ENCODE results near the gene TEX36. TPM values are rescaled to one million over a fixed set of nuclear protein-coding genes. Genes with fewer than 3 reads are reported as not detected.

Gene TEX36
- total RNA-seq, 3 donors from 2014 or later (not counting 1 experiment from before 2014, with no cell fraction given), result not detected

GRCh38 chr10:125711110-125711750 lies 28.3 kb upstream of the TEX36 start:
- H3K9me3 Mint-ChIP-seq, result peaks cover 3 to 7% of the 10 kb centered on the region in 2 donors
- WGBS (ENCODE audit: insufficient coverage), result 73% methylated on average over 3 of the region's 3 CpGs
- intact Hi-C loops (cut with micrococcal nuclease), result no loop called here
- Histone ChIP-seq H3K27me3 (ENCODE audit: control insufficient read depth, insufficient read depth, low read length) (no peaks in the 10 kb centered on the region), H3K4me1 (ENCODE audit: control insufficient read depth, insufficient read depth, low read length) (no peaks in the 10 kb centered on the region), H3K4me3 (ENCODE audit: low read length) (no peak overlapping the region), H3K27ac (ENCODE audit: low read length) (no peak overlapping the region), H3K9me3 (ENCODE audit: control insufficient read depth, insufficient read depth, low read length) (peaks cover 11% of the 10 kb centered on the region), H3K36me3 (ENCODE audit: control insufficient read depth, insufficient read depth, low read length) (no peaks in the 10 kb centered on the region)
- no peak for ATAC-seq
- DNase-seq, result no peak
- peaks cover 7% of the 10 kb centered on the region for H3K36me3 Mint-ChIP-seq
- H3K4me3 Mint-ChIP-seq, result no peak overlapping the region
- TF ChIP-seq CTCF (IDR thresholded peaks at IDR 0.05), result no peak
- H3K4me1 Mint-ChIP-seq, result peaks cover 7 to 16% of the 10 kb centered on the region in 2 donors
- no peak overlapping the region for H3K27ac Mint-ChIP-seq
- H3K27me3 Mint-ChIP-seq (ENCODE audit: low read depth in 2 of 2), result peaks cover 0 to under 1% of the 10 kb centered on the region in 2 donors

GRCh38 chr10:125709553-125710474 lies 26.9 kb upstream of the TEX36 start:
- DNase-seq, result no peak
- TF ChIP-seq CTCF (IDR thresholded peaks at IDR 0.05), result no peak
- Mint-ChIP-seq H3K27ac (no peak overlapping the region), H3K9me3 (peaks cover 3 to 7% of the 10 kb centered on the region in 2 donors), H3K36me3 (peaks cover 7% of the 10 kb centered on the region), H3K4me1 (peaks cover 7 to 16% of the 10 kb centered on the region in 2 donors), H3K27me3 (ENCODE audit: low read depth in 2 of 2) (peaks cover 0 to 2% of the 10 kb centered on the region in 2 donors), H3K4me3 (peak overlapping the region; percentile 17)
- Histone ChIP-seq H3K4me1 (ENCODE audit: control insufficient read depth, insufficient read depth, low read length) (no peaks in the 10 kb centered on the region), H3K27me3 (ENCODE audit: control insufficient read depth, insufficient read depth, low read length) (no peaks in the 10 kb centered on the region), H3K9me3 (ENCODE audit: control insufficient read depth, insufficient read depth, low read length) (peaks cover 11% of the 10 kb centered on the region), H3K4me3 (ENCODE audit: low read length) (no peak overlapping the region), H3K36me3 (ENCODE audit: control insufficient read depth, insufficient read depth, low read length) (no peaks in the 10 kb centered on the region), H3K27ac (ENCODE audit: low read length) (no peak overlapping the region)
- WGBS (ENCODE audit: insufficient coverage), result 47% methylated on average over 11 of the region's 12 CpGs
- intact Hi-C loops (cut with micrococcal nuclease), result no loop called here
- ATAC-seq, result peak in 1 of 3 donors; percentile 29

- Histone ChIP-seq H3K27me3 (ENCODE audit: control insufficient read depth, insufficient read depth, low read length) (no peaks in the 10 kb centered on the region), H3K9me3 (ENCODE audit: control insufficient read depth, insufficient read depth, low read length) (peaks cover 11% of the 10 kb centered on the region), H3K4me1 (ENCODE audit: control insufficient read depth, insufficient read depth, low read length) (no peaks in the 10 kb centered on the region), H3K4me3 (ENCODE audit: low read length) (no peak overlapping the region), H3K27ac (ENCODE audit: low read length) (no peak overlapping the region), H3K36me3 (ENCODE audit: control insufficient read depth, insufficient read depth, low read length) (no peaks in the 10 kb centered on the region)
- TF ChIP-seq CTCF (IDR thresholded peaks at IDR 0.05), result no peak
- WGBS (ENCODE audit: insufficient coverage), result 73% methylated on average over 4 of the region's 5 CpGs
- DNase-seq, result no peak
- no peak for ATAC-seq
- intact Hi-C loops (cut with micrococcal nuclease), result no loop called here
- Mint-ChIP-seq H3K4me1 (peaks cover 7 to 16% of the 10 kb centered on the region in 2 donors), H3K36me3 (peaks cover 7% of the 10 kb centered on the region), H3K9me3 (peaks cover 3 to 7% of the 10 kb centered on the region in 2 donors), H3K4me3 (no peak overlapping the region), H3K27ac (no peak overlapping the region), H3K27me3 (ENCODE audit: low read depth in 2 of 2) (peaks cover 0 to 2% of the 10 kb centered on the region in 2 donors)
Observed at GRCh38 chr10:125708971-125709503, 26.1 kb upstream of the TEX36 start.
